ENCODE measurements around the gene MCUR1. TPM values are rescaled to one million over a fixed set of nuclear protein-coding genes. Genes with fewer than 3 reads are reported as not detected.
"Not testable (repeated sequence)": the region's sequence is repeated elsewhere in the genome, so short reads cannot be mapped to it uniquely, and the experiment has no call there.

The MCUR1 gene, protein sequence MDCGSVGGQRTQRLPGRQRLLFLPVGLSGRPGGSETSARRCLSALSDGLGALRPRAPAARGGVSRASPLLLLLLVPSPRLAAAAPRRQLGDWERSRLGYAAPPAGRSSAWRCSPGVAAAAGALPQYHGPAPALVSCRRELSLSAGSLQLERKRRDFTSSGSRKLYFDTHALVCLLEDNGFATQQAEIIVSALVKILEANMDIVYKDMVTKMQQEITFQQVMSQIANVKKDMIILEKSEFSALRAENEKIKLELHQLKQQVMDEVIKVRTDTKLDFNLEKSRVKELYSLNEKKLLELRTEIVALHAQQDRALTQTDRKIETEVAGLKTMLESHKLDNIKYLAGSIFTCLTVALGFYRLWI
- total RNA-seq, result 18.8 to 31.7 TPM (median 28.7 TPM) in 3 replicates
- long read RNA-seq, full-length matches to known transcripts, result 24 of 30 reads
- long read RNA-seq, partial matches to known transcripts, result 1 of 30 reads
- long read RNA-seq, other reads (novel, unspliced or antisense), result 5 of 30 reads

GRCh38 chr6:13814176-13814937, at the start of gene MCUR1:
MCUR1 (minus strand) TSS chr6:13814557; CDS start chr6:13814429, 128 bp downstream.
- Mint-ChIP-seq H3K27ac (ENCODE audit: unreplicated experiment) (peak within 1 kb of the TSS; percentile 93), H3K4me3 (ENCODE audit: unreplicated experiment) (peak within 1 kb of the TSS; percentile 95), H3K36me3 (ENCODE audit: low read depth) (no peaks in the 10 kb centered on the region), H3K4me1 (ENCODE audit: low read depth) (peaks cover 39% of the 10 kb centered on the region), H3K9me3 (ENCODE audit: low read depth) (no peaks in the 10 kb centered on the region), H3K27me3 (ENCODE audit: low read depth) (no peaks in the 10 kb centered on the region)
- TF ChIP-seq, protein P1, sequence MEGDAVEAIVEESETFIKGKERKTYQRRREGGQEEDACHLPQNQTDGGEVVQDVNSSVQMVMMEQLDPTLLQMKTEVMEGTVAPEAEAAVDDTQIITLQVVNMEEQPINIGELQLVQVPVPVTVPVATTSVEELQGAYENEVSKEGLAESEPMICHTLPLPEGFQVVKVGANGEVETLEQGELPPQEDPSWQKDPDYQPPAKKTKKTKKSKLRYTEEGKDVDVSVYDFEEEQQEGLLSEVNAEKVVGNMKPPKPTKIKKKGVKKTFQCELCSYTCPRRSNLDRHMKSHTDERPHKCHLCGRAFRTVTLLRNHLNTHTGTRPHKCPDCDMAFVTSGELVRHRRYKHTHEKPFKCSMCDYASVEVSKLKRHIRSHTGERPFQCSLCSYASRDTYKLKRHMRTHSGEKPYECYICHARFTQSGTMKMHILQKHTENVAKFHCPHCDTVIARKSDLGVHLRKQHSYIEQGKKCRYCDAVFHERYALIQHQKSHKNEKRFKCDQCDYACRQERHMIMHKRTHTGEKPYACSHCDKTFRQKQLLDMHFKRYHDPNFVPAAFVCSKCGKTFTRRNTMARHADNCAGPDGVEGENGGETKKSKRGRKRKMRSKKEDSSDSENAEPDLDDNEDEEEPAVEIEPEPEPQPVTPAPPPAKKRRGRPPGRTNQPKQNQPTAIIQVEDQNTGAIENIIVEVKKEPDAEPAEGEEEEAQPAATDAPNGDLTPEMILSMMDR (IDR thresholded peaks at IDR 0.05), result peak; percentile 59
- DNase-seq (ENCODE audit: low spot score), result peak; percentile 93

DNA sequence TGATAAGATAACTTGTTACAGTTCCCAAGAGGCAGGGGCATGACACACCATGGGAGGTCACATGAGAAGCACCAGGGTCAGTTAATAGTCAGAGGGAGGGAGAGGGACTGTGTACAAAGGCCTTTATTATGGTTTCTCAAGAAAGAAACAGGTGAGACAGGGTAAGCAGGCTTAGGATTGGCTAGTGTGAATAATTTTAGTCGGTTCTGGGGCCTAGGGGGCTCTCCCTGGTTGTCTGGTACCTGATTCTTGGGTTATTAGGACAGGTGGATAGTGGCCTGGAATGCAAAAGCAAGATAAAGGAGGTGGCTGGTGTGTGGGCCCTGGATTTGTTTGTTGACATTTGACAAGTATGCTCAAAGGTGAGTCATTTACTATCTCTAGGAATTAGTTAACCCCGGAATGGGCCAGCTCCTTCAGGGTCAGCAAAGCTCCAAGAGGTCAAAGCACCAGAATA, 49.4 kb upstream of the MCUR1 start:
- TF ChIP-seq, protein P1 (IDR thresholded peaks at IDR 0.05), result no peak
- H3K4me3 Mint-ChIP-seq (ENCODE audit: unreplicated experiment), result no peak overlapping the region
- no peaks in the 10 kb centered on the region for H3K36me3 Mint-ChIP-seq (ENCODE audit: low read depth)
- no peak overlapping the region for H3K27ac Mint-ChIP-seq (ENCODE audit: unreplicated experiment)
- DNase-seq (ENCODE audit: low spot score), result no peak
- no peaks in the 10 kb centered on the region for H3K27me3 Mint-ChIP-seq (ENCODE audit: low read depth)
- peaks cover 4% of the 10 kb centered on the region for H3K9me3 Mint-ChIP-seq (ENCODE audit: low read depth)
- peaks cover 2% of the 10 kb centered on the region for H3K4me1 Mint-ChIP-seq (ENCODE audit: low read depth)

DNA sequence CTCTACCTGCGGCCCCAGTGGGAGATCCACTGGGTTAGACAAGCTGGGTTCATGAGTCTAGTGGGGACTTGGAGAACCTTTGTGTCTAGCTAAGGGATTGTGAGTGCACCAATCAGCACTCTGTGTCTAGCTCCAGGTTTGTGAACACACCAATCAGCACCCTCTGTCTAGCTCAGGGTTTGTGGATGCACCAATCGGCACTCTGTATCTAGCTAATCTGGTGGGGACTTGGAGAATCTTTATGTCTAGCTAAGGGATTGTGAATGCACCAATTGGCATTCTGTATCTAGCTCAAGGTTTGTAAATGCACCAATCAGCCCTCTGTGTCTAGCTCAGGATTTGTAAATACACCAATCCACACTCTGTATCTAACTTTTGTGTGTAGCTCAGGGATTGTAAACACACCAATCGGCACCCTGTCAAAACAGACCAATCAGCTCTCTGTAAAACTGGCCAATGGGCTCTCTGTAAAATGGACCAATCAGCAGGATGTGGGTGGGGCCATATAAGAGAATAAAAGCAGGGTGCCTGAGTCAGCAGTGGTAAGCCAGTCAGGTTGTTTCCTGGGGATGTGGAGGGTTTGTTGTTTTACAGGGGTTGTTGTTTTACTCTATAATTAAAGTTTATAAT, 46.3 kb upstream of the MCUR1 start:
- not testable (repeated sequence) for H3K9me3 Mint-ChIP-seq (ENCODE audit: low read depth); H3K4me1 Mint-ChIP-seq (ENCODE audit: low read depth); DNase-seq (ENCODE audit: low spot score); H3K36me3 Mint-ChIP-seq (ENCODE audit: low read depth); H3K27ac Mint-ChIP-seq (ENCODE audit: unreplicated experiment); H3K27me3 Mint-ChIP-seq (ENCODE audit: low read depth); H3K4me3 Mint-ChIP-seq (ENCODE audit: unreplicated experiment)

DNA sequence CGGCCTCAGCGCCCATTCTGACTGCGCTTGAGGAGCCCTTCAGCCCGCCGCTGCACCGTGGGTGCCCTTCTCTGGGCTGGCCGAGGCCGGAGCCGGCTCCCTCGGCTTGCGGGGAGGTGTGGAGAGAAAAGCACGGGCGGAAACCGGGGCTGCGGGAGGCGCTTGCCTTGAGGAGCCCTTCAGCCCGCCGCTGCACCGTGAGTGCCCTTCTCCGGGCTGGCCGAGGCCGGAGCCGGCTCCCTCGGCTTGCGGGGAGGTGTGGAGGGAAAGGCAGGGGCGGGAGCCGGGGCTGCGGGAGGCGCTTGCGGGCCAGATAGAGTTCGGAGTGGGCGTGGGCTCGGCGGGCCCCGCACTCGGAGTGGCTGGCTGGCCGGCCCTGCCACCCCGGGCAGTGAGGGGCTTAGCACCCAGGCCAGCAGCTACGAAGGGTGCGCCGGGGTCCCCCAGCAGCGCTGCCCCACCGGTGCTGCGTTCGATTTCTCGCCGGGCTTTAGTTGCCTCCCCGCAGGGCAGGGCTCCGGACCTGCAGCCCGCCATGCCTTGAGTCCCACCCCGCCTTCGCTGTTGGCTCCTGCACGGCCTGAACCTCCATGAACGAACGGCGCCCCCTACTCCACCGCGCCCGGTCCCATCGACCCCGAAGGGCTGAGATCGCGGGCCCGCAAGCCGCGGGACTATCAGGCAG, 45.7 kb upstream of the MCUR1 start:
- TF ChIP-seq, protein P1 (IDR thresholded peaks at IDR 0.05), result no peak
- H3K27me3 Mint-ChIP-seq (ENCODE audit: low read depth), result no peaks in the 10 kb centered on the region
- peaks cover 8% of the 10 kb centered on the region for H3K9me3 Mint-ChIP-seq (ENCODE audit: low read depth)
- DNase-seq (ENCODE audit: low spot score), result no peak
- no peak overlapping the region for H3K27ac Mint-ChIP-seq (ENCODE audit: unreplicated experiment)
- no peaks in the 10 kb centered on the region for H3K36me3 Mint-ChIP-seq (ENCODE audit: low read depth)
- H3K4me3 Mint-ChIP-seq (ENCODE audit: unreplicated experiment), result no peak overlapping the region
- H3K4me1 Mint-ChIP-seq (ENCODE audit: low read depth), result peaks cover under 1% of the 10 kb centered on the region

DNA sequence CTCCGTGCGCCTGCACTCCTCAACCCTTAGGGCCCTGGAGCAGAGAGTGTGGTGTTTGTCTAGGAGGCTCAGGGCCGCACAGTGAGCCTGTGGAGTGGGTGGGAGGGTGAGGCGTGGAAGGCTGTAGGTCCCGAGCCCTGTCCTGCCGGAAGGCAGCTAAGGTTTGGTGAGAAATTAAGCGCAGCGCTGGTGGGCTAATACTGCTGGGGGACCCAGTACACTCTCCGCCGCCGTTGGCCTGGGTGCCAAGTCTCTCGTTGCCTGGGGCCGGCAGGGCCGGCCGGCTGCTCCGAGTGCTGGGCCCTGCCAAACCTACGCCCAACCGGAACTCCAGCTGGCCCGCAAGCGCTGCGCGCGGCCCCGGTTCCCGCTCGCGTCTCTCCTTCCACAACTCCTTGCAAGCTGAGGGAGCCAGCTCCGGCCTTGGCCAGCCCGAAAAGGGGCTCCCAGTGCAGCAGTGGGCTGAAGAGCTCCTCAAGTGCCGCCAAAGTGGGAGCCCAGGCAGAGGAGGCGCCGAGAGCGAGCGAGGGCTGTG, 40.4 kb upstream of the MCUR1 start:
- H3K4me3 Mint-ChIP-seq (ENCODE audit: unreplicated experiment), result no peak overlapping the region
- no peak overlapping the region for H3K27ac Mint-ChIP-seq (ENCODE audit: unreplicated experiment)
- H3K27me3 Mint-ChIP-seq (ENCODE audit: low read depth), result no peaks in the 10 kb centered on the region
- no peak for DNase-seq (ENCODE audit: low spot score)
- no peaks in the 10 kb centered on the region for H3K36me3 Mint-ChIP-seq (ENCODE audit: low read depth)
- TF ChIP-seq, protein P1 (IDR thresholded peaks at IDR 0.05), result no peak
- H3K9me3 Mint-ChIP-seq (ENCODE audit: low read depth), result peaks cover 4% of the 10 kb centered on the region
- no peaks in the 10 kb centered on the region for H3K4me1 Mint-ChIP-seq (ENCODE audit: low read depth)
